T47D (cell line): ENCODE data around the gene NEK10.

Experiments used
- DNase-seq, 2 experiments: peaks; one replicate each; pipeline versions ENCODE4 v3.0.0 to v3.0.0-alpha.2; 2011 to 2012; ENCODE audit warnings: low read depth in 1 of 2, low spot score in 1 of 2
- JUND ChIP-seq: IDR thresholded peaks from 2 replicates; pipeline ENCODE4 v1.6.1; 2012; ENCODE audit warnings: low read depth
- in situ Hi-C: cut with HindIII; loops from 2 replicates; pipeline ENCODE4 v1.10.0; 2016; ENCODE audit warnings: low sequenced_read_pairs, low pct_unique_long_range_greater_than_20kb

The NEK10 gene

GRCh38 chr3:27253391-27253790 lies 115.8 kb downstream of the NEK10 start:
- in situ Hi-C loops = no loop called here
- TF ChIP-seq JUND = no peak

GRCh38 chr3:27252646-27253045 lies 116.5 kb downstream of the NEK10 start:
- no peak for DNase-seq
- in situ Hi-C loops = no loop called here

More at GRCh38 chr3:27253391-27253790, 115.8 kb downstream of the NEK10 start:
- DNase-seq = no peak

GRCh38 chr3:27244374-27244773 lies 124.8 kb downstream of the NEK10 start:
- DNase-seq = no peak
- in situ Hi-C loops = no loop called here
- no peak for TF ChIP-seq JUND

More at GRCh38 chr3:27252646-27253045, 116.5 kb downstream of the NEK10 start:
- TF ChIP-seq JUND = no peak

- no peak for DNase-seq
- in situ Hi-C loops = no loop called here
- TF ChIP-seq JUND = no peak
These were observed 129.2 kb downstream of the NEK10 start for GRCh38 chr3:27239951-27240350.

- no peak for TF ChIP-seq JUND
- peak in 1 of 2 experiments; percentile 19 for DNase-seq
- in situ Hi-C loops = no loop called here
These were observed 140.4 kb downstream of the NEK10 start for GRCh38 chr3:27228805-27229204.

GRCh38 chr3:27224197-27224596 lies 145.0 kb downstream of the NEK10 start:
- DNase-seq = no peak
- no peak for TF ChIP-seq JUND
- in situ Hi-C loops = no loop called here

GRCh38 chr3:27221264-27221932 lies 147.8 kb downstream of the NEK10 start:
- in situ Hi-C loops = no loop called here
- no peak for DNase-seq
- no peak for TF ChIP-seq JUND

- DNase-seq = no peak
- in situ Hi-C loops = no loop called here
- no peak for TF ChIP-seq JUND
These were observed 149.0 kb downstream of the NEK10 start for GRCh38 chr3:27220166-27220565.

- peak in 1 of 2 experiments; percentile 48 for DNase-seq
- in situ Hi-C loops = no loop called here
- TF ChIP-seq JUND = no peak
These were observed 149.9 kb downstream of the NEK10 start for GRCh38 chr3:27219127-27219845.

GRCh38 chr3:27216955-27217552 lies 152.1 kb downstream of the NEK10 start:
- in situ Hi-C loops = no loop called here
- TF ChIP-seq JUND = no peak
- no peak for DNase-seq

GRCh38 chr3:27216295-27216855 lies 152.8 kb downstream of the NEK10 start:
- TF ChIP-seq JUND = no peak
- no peak for DNase-seq
- in situ Hi-C loops = no loop called here

GRCh38 chr3:27213450-27213849 lies 155.7 kb downstream of the NEK10 start:
- no peak for TF ChIP-seq JUND
- in situ Hi-C loops = no loop called here
- no peak for DNase-seq

GRCh38 chr3:27209617-27210264 lies 159.4 kb downstream of the NEK10 start:
- no peak for DNase-seq
- in situ Hi-C loops = no loop called here
- no peak for TF ChIP-seq JUND
